Measurements from ENCODE around the gene TLE1.

Gene TLE1

GRCh38 chr9:81559197-81559596, 130.2 kb downstream of the TLE1 start:
- Mint-ChIP-seq H3K4me3 (no peak overlapping the region), H3K36me3 (no peaks in the 10 kb centered on the region), H3K9me3 (ENCODE audit: low read depth) (no peaks in the 10 kb centered on the region), H3K27ac (no peak overlapping the region), H3K27me3 (peaks cover 2% of the 10 kb centered on the region), H3K4me1 (ENCODE audit: low read depth) (peaks cover 4% of the 10 kb centered on the region)

GRCh38 chr9:81558091-81558830, 131.1 kb downstream of the TLE1 start:
- Mint-ChIP-seq H3K27me3 (peaks cover 2% of the 10 kb centered on the region), H3K4me1 (ENCODE audit: low read depth) (peaks cover 4% of the 10 kb centered on the region), H3K27ac (no peak overlapping the region), H3K4me3 (no peak overlapping the region), H3K36me3 (no peaks in the 10 kb centered on the region), H3K9me3 (ENCODE audit: low read depth) (no peaks in the 10 kb centered on the region)

- Mint-ChIP-seq H3K9me3 (ENCODE audit: low read depth) (no peaks in the 10 kb centered on the region), H3K27ac (no peak overlapping the region), H3K36me3 (no peaks in the 10 kb centered on the region), H3K4me3 (no peak overlapping the region), H3K4me1 (ENCODE audit: low read depth) (peaks cover 4% of the 10 kb centered on the region), H3K27me3 (peaks cover 2% of the 10 kb centered on the region)
These were observed 131.8 kb downstream of the TLE1 start for GRCh38 chr9:81557452-81558090.

GRCh38 chr9:81556923-81557322, 132.4 kb downstream of the TLE1 start:
- Mint-ChIP-seq H3K4me1 (ENCODE audit: low read depth) (peaks cover 4% of the 10 kb centered on the region), H3K4me3 (no peak overlapping the region), H3K36me3 (no peaks in the 10 kb centered on the region), H3K27me3 (peaks cover 2% of the 10 kb centered on the region), H3K9me3 (ENCODE audit: low read depth) (no peaks in the 10 kb centered on the region), H3K27ac (no peak overlapping the region)

GRCh38 chr9:81552581-81552991, 136.8 kb downstream of the TLE1 start:
- Mint-ChIP-seq H3K4me3 (no peak overlapping the region), H3K36me3 (no peaks in the 10 kb centered on the region), H3K4me1 (ENCODE audit: low read depth) (no peaks in the 10 kb centered on the region), H3K27me3 (no peaks in the 10 kb centered on the region), H3K9me3 (ENCODE audit: low read depth) (no peaks in the 10 kb centered on the region), H3K27ac (no peak overlapping the region)

- H3K9me3 Mint-ChIP-seq (ENCODE audit: low read depth): no peaks in the 10 kb centered on the region
- H3K4me3 Mint-ChIP-seq: no peak overlapping the region
- no peak overlapping the region for H3K27ac Mint-ChIP-seq
- no peaks in the 10 kb centered on the region for H3K27me3 Mint-ChIP-seq
- no peaks in the 10 kb centered on the region for H3K4me1 Mint-ChIP-seq (ENCODE audit: low read depth)
- H3K36me3 Mint-ChIP-seq: no peaks in the 10 kb centered on the region
These were observed 139.2 kb downstream of the TLE1 start for GRCh38 chr9:81550207-81550583.

GRCh38 chr9:81549500-81550206, 139.7 kb downstream of the TLE1 start:
- H3K9me3 Mint-ChIP-seq (ENCODE audit: low read depth): no peaks in the 10 kb centered on the region
- no peak overlapping the region for H3K4me3 Mint-ChIP-seq
- H3K36me3 Mint-ChIP-seq: no peaks in the 10 kb centered on the region
- H3K4me1 Mint-ChIP-seq (ENCODE audit: low read depth): no peaks in the 10 kb centered on the region
- no peaks in the 10 kb centered on the region for H3K27me3 Mint-ChIP-seq
- no peak overlapping the region for H3K27ac Mint-ChIP-seq

- H3K4me3 Mint-ChIP-seq: no peak overlapping the region
- H3K9me3 Mint-ChIP-seq (ENCODE audit: low read depth): no peaks in the 10 kb centered on the region
- no peaks in the 10 kb centered on the region for H3K36me3 Mint-ChIP-seq
- H3K27ac Mint-ChIP-seq: no peak overlapping the region
- no peaks in the 10 kb centered on the region for H3K4me1 Mint-ChIP-seq (ENCODE audit: low read depth)
- H3K27me3 Mint-ChIP-seq: no peaks in the 10 kb centered on the region
These were observed 140.4 kb downstream of the TLE1 start for GRCh38 chr9:81548911-81549310.

GRCh38 chr9:81546489-81546888, 142.9 kb downstream of the TLE1 start:
- no peak overlapping the region for H3K27ac Mint-ChIP-seq
- no peaks in the 10 kb centered on the region for H3K4me1 Mint-ChIP-seq (ENCODE audit: low read depth)
- H3K36me3 Mint-ChIP-seq: no peaks in the 10 kb centered on the region
- H3K27me3 Mint-ChIP-seq: no peaks in the 10 kb centered on the region
- no peak overlapping the region for H3K4me3 Mint-ChIP-seq
- H3K9me3 Mint-ChIP-seq (ENCODE audit: low read depth): no peaks in the 10 kb centered on the region

- no peaks in the 10 kb centered on the region for H3K27me3 Mint-ChIP-seq
- no peaks in the 10 kb centered on the region for H3K9me3 Mint-ChIP-seq (ENCODE audit: low read depth)
- H3K4me1 Mint-ChIP-seq (ENCODE audit: low read depth): no peaks in the 10 kb centered on the region
- no peak overlapping the region for H3K27ac Mint-ChIP-seq
- no peak overlapping the region for H3K4me3 Mint-ChIP-seq
- H3K36me3 Mint-ChIP-seq: no peaks in the 10 kb centered on the region
These were observed 145.7 kb downstream of the TLE1 start for GRCh38 chr9:81543695-81544094.

GRCh38 chr9:81542118-81542889, 147.0 kb downstream of the TLE1 start:
- Mint-ChIP-seq H3K36me3 (no peaks in the 10 kb centered on the region), H3K4me3 (no peak overlapping the region), H3K27ac (no peak overlapping the region), H3K27me3 (no peaks in the 10 kb centered on the region), H3K4me1 (ENCODE audit: low read depth) (no peaks in the 10 kb centered on the region), H3K9me3 (ENCODE audit: low read depth) (no peaks in the 10 kb centered on the region)

- Mint-ChIP-seq H3K9me3 (ENCODE audit: low read depth) (no peaks in the 10 kb centered on the region), H3K27ac (no peak overlapping the region), H3K4me1 (ENCODE audit: low read depth) (no peaks in the 10 kb centered on the region), H3K36me3 (no peaks in the 10 kb centered on the region), H3K4me3 (no peak overlapping the region), H3K27me3 (no peaks in the 10 kb centered on the region)
These were observed 149.1 kb downstream of the TLE1 start for GRCh38 chr9:81540142-81540710.

GRCh38 chr9:81539317-81539716, 150.0 kb downstream of the TLE1 start:
- H3K36me3 Mint-ChIP-seq: no peaks in the 10 kb centered on the region
- H3K9me3 Mint-ChIP-seq (ENCODE audit: low read depth): no peaks in the 10 kb centered on the region
- no peaks in the 10 kb centered on the region for H3K4me1 Mint-ChIP-seq (ENCODE audit: low read depth)
- no peaks in the 10 kb centered on the region for H3K27me3 Mint-ChIP-seq
- H3K4me3 Mint-ChIP-seq: no peak overlapping the region
- no peak overlapping the region for H3K27ac Mint-ChIP-seq

GRCh38 chr9:81538890-81539289, 150.5 kb downstream of the TLE1 start:
- Mint-ChIP-seq H3K36me3 (no peaks in the 10 kb centered on the region), H3K9me3 (ENCODE audit: low read depth) (no peaks in the 10 kb centered on the region), H3K27me3 (no peaks in the 10 kb centered on the region), H3K4me3 (no peak overlapping the region), H3K27ac (no peak overlapping the region), H3K4me1 (ENCODE audit: low read depth) (no peaks in the 10 kb centered on the region)

GRCh38 chr9:81537964-81538363, 151.4 kb downstream of the TLE1 start:
- no peak overlapping the region for H3K27ac Mint-ChIP-seq
- no peak overlapping the region for H3K4me3 Mint-ChIP-seq
- no peaks in the 10 kb centered on the region for H3K4me1 Mint-ChIP-seq (ENCODE audit: low read depth)
- no peaks in the 10 kb centered on the region for H3K27me3 Mint-ChIP-seq
- no peaks in the 10 kb centered on the region for H3K9me3 Mint-ChIP-seq (ENCODE audit: low read depth)
- no peaks in the 10 kb centered on the region for H3K36me3 Mint-ChIP-seq
